HL-60 (cell line): ENCODE results near the gene C16orf86.

Source experiments
- DNase-seq, 2 experiments: peaks; one replicate each; pipeline ENCODE4 v3.0.0-alpha.2; 2010 to 2020; ENCODE audit warnings: low read depth in 1 of 2, low spot score in 1 of 2
- H3K27ac ChIP-seq: fragments of 250-450 bp; sonication (Bioruptor Pico); replicated peaks from 2 replicates; pipeline ENCODE4 v1.5.1; 2020; ENCODE audit warnings: mild to moderate bottlenecking, moderate library complexity
- H3K27me3 ChIP-seq: fragments of 250-450 bp; sonication (Bioruptor Pico); 2 replicates; pipeline ENCODE4 v1.5.1; 2021; ENCODE audit warnings: mild to moderate bottlenecking, moderate library complexity; ENCODE audit not compliant: insufficient read depth, poor library complexity, severe bottlenecking
- H3K4me3 ChIP-seq: replicated peaks from 2 replicates; pipeline ENCODE4 v1.5.1; 2011; ENCODE audit warnings: mild to moderate bottlenecking, control low read depth, low read length; ENCODE audit not compliant: insufficient read depth
- CTCF ChIP-seq: IDR thresholded peaks from one replicate; pipeline ENCODE4 v1.5.1; 2011; ENCODE audit warnings: low read length, control low read depth, inconsistent platforms; ENCODE audit not compliant: insufficient read depth
- GABPA ChIP-seq: IDR thresholded peaks from 2 replicates; pipeline ENCODE4 v1.6.1; 2012; ENCODE audit warnings: low read depth
- POLR2AphosphoS5 ChIP-seq: IDR thresholded peaks from 2 replicates; pipeline ENCODE4 v1.6.1; 2012; ENCODE audit warnings: low read depth
- SPI1 ChIP-seq: IDR thresholded peaks from 2 replicates; pipeline ENCODE4 v1.6.1; 2012; ENCODE audit warnings: low read depth, mild to moderate bottlenecking, borderline replicate concordance
- TF ChIP-seq, protein P1 (sequence below): IDR thresholded peaks from 2 replicates; pipeline ENCODE4 v1.6.1; 2012; ENCODE audit warnings: low read depth; ENCODE audit not compliant: insufficient replicate concordance

Gene C16orf86

GRCh38 chr16:67657017-67657608 is 9.5 kb upstream of the C16orf86 start:
- Histone ChIP-seq H3K27me3 (no peaks in the 10 kb centered on the region), H3K4me3 (no peak overlapping the region), H3K27ac (no peak overlapping the region)
- no peak for DNase-seq
- TF ChIP-seq POLR2AphosphoS5 = no peak
- TF ChIP-seq CTCF = no peak
- no peak for TF ChIP-seq GABPA
- TF ChIP-seq, protein P1, sequence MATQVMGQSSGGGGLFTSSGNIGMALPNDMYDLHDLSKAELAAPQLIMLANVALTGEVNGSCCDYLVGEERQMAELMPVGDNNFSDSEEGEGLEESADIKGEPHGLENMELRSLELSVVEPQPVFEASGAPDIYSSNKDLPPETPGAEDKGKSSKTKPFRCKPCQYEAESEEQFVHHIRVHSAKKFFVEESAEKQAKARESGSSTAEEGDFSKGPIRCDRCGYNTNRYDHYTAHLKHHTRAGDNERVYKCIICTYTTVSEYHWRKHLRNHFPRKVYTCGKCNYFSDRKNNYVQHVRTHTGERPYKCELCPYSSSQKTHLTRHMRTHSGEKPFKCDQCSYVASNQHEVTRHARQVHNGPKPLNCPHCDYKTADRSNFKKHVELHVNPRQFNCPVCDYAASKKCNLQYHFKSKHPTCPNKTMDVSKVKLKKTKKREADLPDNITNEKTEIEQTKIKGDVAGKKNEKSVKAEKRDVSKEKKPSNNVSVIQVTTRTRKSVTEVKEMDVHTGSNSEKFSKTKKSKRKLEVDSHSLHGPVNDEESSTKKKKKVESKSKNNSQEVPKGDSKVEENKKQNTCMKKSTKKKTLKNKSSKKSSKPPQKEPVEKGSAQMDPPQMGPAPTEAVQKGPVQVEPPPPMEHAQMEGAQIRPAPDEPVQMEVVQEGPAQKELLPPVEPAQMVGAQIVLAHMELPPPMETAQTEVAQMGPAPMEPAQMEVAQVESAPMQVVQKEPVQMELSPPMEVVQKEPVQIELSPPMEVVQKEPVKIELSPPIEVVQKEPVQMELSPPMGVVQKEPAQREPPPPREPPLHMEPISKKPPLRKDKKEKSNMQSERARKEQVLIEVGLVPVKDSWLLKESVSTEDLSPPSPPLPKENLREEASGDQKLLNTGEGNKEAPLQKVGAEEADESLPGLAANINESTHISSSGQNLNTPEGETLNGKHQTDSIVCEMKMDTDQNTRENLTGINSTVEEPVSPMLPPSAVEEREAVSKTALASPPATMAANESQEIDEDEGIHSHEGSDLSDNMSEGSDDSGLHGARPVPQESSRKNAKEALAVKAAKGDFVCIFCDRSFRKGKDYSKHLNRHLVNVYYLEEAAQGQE = no peak
- TF ChIP-seq SPI1 = no peak

DNA sequence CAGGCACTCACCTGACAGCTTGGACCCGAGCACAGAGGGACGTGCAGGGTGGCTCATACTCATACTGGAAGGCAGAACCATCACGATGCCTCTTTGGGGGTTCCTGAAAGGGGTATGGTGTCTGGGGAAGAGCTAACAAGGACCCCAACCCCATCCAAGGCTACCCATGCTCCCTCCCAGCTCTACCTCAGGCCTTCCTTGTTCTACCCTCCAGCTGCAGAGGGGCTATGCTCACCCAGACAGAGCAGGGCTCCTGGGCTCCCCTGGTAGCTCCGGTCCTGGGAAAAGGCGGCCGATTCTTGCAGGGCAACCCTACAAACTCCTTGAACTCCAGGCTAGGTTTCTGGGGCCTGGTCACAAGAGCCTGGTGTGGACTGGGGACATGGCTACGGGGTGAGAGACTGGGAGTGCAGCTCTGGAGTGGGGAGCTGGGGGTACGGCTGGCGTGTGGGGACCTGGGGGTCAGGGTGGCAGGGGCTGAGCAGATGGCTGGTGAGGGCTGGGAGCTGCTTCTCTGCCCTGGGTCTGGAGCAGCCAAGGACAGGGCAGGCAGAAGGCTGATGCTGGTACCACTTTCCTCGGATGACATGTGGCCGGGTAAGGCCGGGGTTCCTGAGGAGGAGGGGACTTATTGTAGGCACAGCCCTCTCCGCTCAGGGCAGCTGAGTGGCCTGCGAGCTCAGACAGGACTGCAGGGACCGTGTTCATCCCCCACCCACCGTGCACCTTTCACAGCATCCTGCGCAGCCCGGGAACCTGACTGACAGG is 8.7 kb upstream of the C16orf86 start:
- TF ChIP-seq CTCF (no peak), SPI1 (no peak), GABPA (no peak), POLR2AphosphoS5 (no peak)
- TF ChIP-seq, protein P1 = no peak
- no peak for DNase-seq
- Histone ChIP-seq H3K27me3 (no peaks in the 10 kb centered on the region), H3K4me3 (no peak overlapping the region), H3K27ac (no peak overlapping the region)

DNA sequence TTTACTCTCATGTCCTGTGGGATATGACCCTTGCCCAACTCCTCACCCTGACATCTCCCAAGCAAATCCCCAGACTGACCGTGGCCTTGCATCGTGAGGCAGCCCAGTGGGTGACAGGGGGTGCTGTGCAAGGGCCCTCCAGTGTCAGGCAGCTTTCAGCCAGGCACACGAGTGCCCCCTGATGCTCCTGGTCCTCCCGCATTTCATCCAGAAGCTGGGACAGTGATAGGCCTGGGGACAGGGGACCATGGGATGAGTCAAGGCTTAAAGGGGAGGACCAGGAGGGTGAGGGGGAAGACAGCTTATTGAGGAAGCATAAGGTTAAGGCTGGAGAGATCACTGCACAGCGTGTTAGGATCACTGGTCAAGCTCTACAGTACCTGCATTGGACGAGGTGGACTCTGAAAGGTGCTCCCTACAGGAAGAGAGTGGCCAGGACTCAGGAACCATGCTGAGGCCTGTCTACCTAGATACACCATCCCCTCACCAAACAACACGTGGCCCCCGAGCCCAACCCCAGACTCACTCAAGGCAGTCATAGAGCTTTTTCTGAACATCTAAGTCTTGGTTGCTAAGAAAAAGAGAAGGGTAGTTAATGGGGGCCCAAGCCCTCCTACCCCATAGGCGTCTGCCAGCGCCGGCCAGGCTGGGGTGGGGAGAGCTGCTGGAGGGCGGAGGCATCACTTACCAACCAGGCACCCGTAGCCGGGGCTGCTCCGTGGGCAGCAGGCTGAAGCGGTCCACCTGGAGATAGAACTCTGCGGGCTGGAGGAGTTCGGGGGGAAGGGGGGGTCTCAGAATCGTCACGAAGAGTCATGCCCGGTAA is 7.6 kb upstream of the C16orf86 start:
- peak in 1 of 2 experiments; percentile 30 for DNase-seq
- Histone ChIP-seq H3K27me3 (no peaks in the 10 kb centered on the region), H3K4me3 (peak overlapping the region; percentile 95), H3K27ac (peak overlapping the region; percentile 84)
- TF ChIP-seq CTCF (no peak), GABPA (no peak), SPI1 (no peak), POLR2AphosphoS5 (no peak)
- TF ChIP-seq, protein P1 = no peak
